GM19035 (cell line): ENCODE data around the gene TLR1.

ENCODE experiments used
- ATAC-seq: cut with Tn5 transposase; IDR thresholded peaks from one replicate; pipeline ENCODE4 v1.9.1; 2021; ENCODE audit not compliant: unreplicated experiment

TLR1 gene, protein sequence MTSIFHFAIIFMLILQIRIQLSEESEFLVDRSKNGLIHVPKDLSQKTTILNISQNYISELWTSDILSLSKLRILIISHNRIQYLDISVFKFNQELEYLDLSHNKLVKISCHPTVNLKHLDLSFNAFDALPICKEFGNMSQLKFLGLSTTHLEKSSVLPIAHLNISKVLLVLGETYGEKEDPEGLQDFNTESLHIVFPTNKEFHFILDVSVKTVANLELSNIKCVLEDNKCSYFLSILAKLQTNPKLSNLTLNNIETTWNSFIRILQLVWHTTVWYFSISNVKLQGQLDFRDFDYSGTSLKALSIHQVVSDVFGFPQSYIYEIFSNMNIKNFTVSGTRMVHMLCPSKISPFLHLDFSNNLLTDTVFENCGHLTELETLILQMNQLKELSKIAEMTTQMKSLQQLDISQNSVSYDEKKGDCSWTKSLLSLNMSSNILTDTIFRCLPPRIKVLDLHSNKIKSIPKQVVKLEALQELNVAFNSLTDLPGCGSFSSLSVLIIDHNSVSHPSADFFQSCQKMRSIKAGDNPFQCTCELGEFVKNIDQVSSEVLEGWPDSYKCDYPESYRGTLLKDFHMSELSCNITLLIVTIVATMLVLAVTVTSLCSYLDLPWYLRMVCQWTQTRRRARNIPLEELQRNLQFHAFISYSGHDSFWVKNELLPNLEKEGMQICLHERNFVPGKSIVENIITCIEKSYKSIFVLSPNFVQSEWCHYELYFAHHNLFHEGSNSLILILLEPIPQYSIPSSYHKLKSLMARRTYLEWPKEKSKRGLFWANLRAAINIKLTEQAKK

DNA sequence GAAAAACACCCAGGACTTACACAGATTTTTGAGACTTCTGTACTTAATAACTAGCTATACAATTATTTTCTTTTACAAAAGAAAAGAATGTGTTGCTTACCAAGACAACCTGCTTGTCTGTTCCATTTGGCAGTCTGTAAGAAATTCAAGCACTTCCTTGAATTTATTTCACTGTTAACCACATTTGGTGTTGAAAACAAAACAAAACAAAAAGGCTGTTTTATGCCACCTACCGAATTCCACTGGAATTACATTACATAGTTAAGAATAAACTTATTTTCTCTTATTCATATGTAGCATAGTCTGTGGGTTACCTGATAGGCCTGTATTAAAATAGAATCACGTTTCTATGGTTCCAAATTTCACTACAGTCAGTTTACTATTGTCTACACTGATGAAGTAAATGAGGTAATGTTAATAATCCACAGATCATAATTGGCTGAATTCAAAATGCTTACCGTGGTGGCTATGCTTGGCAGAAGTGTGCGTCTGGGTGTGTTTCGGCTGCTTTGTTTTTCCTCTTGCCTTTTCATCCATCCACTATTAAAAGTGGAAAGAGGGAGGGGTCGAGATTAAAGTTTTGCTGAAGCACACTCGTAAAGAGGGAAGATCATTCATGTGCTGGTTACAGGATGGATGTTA, at the start of gene TLR1:
TLR1 (minus strand) TSS at position 138 of the 642 bp plus-strand sequence. CDS start 5,960 bp downstream, outside the sequence.
- peak; percentile 35 for ATAC-seq

DNA sequence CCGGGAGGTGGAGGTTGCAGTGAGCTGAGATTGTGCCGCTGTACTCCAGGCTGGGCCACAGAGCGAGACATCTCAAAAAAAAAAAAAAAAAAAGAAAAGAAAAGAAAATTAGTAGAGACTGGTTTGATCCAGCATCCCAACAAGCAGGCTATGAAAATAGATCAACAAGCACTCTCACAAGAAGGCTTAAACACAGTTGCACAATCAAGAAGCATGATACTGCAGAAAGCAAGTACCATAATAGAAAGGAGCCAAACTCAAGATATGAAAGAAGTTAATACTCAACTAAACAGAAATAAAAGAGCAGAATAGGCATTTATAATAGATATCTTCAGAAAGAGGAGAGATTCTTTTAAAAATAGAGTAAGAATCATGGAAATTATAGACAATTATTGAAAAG, 41.4 kb upstream of the TLR1 start:
- ATAC-seq, result no peak

DNA sequence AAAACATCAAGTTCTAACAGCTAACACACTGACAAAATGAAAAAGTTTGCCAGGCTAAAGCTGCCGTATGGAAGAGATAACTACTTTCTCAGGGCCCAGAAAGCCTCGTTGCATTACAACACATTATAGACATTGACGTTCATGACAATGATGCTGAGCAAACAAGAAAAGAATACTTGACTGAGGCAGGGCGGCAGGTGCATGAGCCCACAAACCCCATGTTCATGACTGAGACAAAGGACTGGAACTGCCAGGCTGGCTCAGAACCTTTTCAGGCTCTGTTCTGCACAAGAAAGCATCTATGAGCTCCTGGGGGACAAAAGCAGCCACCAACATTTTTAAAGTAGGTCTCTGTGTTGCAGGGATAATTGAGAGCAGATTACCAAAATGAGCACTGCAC, 38.4 kb upstream of the TLR1 start:
- no peak for ATAC-seq

DNA sequence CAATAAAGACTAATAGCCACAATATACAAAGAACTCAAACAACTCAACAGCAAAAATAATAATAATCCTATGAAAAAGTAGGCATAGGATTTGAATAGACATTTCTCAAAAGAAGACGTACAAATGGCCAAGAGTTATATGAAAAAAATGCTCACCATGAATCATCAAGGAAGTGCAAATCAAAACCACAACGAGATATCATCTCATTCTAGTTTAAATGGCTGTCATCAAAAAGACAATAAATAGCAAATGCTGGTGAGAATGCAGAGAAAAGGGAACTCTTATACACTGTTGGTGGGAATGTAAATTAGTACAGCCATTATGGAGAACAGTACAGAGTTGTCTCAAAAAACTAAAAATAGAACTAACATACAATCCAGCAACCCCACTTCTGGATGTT, 33.3 kb upstream of the TLR1 start:
- ATAC-seq, result no peak

DNA sequence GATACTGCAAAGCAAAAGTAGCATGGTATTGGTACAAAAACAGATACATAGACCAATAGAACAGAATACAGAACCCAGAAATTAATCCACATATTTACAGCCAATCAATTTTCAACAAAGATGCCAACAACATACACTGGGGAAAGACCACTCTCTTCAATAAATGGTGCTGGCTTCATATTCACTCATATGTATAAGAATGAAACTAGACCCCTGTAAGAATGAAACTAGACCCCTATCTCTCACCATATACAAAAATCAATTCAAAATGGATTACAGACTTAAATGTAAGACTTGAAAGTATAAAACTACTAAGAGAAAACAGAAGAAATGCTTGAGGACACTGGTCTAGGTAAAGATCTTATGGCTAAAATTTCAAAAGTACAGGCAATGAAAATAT, 32.7 kb upstream of the TLR1 start:
- no peak for ATAC-seq

DNA sequence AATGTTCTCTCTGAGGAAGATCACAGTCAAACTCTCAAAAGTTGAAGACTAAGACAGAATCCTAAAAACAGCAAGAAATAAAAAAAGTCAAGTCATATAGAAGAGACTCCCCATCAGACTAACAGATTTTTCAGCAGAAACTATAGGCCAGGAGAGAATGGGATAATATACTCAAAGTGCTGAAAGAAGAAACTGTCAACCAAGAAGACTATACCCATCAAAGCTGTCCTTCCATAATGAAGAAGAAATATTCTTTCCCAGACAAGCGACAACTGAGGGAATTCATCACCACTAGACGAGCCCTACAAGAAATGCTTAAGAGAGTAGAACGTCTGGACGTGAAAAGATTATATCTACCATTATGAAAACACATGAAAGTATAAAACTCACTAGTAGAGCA, 30.0 kb upstream of the TLR1 start:
- ATAC-seq, result no peak

DNA sequence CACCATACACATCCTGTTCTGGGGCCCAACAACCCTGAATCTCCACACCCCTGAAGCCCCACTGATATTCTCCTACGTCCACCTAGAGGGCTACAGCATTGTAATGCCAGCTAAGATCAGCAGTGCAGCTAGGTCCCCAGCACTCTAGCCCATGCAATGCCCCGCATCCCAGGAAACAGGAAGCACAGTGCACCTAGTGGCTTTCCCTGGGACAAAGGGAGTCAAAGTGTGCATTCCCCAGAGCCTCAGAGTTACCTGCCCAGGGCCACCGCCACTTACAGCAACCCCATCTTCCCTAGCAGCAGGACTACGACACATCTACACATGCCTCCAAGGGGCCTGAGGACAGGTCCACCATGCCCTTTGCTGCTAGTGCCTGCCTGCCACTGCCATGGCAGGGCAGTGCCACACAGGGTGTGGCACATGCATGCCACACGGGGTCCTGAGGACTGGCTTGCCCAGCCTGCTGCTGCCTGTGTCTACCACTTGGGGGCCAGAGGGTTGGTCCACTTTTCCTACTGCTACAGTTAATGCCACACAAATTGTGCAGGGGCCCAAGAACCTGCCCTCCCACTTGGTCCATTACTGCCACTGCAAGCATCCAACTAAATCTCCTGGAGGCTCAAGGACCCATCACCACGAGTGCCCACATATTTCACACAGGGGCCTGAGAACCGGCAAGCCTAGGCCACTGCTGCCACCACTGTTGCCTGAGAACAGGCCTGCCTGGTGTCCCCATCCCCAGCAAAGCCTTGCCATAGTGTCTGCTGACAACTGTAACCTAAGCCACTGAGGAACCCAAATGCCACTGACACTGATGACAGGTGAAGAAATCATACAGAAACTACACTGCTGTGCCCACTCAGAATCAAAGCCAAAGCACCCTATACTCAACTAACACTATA, 28.3 kb upstream of the TLR1 start:
- no peak for ATAC-seq

DNA sequence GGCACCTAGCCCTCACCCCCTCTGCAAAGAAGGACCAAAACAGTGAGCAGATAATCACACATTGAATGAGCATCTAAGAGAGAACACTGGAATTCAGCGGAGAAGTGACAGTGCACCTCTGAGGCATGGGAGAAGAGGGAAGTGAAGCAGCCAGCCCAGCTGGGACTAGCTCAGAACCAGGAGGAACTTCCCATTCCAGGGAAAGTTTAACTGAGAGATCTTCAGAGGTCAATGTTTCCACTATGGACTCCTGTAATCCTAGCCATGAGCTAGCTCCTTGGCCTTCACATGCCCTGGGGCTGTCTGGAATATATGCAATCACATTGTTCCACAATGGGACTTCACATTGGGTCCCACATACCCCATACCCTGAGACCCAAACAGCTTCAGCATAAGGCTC, 27.6 kb upstream of the TLR1 start:
- ATAC-seq, result no peak

DNA sequence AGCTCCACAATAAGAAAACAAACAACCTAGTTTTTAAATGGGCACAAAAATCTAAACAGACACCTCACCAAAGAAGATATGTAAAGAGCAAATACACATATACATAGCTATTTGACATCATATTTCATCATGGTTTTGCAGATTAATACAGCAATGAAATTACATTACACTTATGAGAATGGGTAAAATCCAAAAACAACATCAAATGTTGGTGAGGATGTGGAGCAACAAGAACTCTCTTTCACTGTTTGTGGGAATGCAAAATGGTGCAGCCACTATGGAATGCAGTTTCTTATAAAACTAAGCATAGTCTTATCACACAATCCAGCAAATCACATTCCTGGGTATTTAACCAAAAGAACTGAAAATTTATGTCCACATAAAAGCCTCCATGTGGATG, 27.1 kb upstream of the TLR1 start:
- ATAC-seq, result no peak

DNA sequence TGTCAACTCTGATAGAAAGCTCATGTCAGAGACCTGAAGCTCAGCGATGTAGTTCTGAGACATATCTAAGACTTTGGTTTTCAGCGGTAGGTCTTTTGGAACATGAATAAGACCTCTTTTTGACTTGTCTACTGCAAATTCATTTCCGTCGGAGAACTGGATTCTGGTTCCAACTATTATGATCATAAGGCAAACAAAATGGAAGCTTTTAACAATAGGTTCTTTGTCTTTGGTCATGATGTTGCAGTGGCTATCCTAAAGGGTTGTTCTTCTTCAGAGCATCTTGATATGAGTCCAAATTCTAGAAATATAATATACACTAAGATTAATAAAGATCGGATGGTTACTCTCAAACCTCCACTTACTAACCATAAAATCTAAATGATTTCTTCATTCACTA, 24.6 kb upstream of the TLR1 start:
- no peak for ATAC-seq

DNA sequence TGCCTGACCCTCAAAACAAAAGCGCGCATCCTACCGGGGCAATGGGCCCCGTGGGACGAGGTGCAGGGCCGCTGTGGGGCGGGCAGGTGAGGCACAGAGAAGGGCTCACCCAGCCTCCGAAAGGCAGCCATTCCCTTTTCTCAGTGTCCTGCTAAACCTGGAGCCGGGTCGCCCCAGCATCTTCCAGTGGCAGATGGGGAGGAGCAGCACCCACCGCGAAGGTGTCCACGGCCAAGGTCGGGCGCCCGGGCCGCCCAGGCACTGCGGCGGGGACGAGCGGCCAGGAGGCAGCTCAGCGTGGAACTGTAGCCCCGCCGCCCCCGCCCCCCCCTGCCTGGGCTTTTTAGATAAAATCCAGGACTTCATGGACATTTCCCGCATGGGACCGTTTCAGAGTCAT, 19.2 kb upstream of the TLR1 start:
- no peak for ATAC-seq

DNA sequence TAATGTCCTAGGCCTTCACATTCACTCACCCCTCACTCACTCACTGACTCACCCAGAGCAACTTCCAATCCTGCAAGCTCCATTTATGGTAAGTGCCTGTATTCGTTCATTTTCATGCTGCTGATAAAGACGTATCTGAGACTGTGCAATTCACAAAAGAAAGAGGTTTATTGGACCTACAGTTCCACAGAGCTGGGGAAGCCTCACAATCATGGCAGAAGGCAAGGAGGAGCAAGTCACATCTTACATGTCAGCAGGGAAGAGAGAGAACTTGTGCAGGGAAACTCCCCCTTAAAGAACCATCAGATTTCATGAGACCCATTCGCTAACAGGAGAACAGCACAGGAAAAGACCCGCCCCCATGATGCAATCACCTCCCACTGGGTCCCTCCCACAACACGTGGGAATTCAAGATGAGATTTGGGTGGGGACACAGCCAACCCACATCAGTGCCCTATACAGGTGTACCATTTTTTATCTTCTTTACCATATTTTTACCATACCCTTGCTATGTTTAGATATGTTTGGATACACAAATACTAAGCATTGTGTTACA, 18.2 kb upstream of the TLR1 start:
- no peak for ATAC-seq

DNA sequence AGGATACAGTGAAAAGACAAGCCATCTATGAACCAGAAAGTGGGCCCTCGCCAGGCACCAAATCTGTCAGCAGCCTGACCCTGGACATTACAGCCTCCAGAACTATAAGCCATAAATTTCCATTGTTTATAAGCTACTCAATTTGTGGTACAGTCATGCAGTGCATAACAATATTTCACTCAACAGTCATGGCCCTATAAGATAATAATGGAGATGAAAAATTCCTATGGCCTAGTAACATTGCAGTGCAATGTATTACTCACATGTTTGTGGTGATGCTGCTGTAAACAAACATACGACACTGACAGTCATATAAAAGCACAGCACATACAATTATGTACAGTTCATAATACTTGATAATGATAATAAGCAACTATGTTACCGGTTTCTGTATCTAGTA, 17.1 kb upstream of the TLR1 start:
- ATAC-seq, result no peak

DNA sequence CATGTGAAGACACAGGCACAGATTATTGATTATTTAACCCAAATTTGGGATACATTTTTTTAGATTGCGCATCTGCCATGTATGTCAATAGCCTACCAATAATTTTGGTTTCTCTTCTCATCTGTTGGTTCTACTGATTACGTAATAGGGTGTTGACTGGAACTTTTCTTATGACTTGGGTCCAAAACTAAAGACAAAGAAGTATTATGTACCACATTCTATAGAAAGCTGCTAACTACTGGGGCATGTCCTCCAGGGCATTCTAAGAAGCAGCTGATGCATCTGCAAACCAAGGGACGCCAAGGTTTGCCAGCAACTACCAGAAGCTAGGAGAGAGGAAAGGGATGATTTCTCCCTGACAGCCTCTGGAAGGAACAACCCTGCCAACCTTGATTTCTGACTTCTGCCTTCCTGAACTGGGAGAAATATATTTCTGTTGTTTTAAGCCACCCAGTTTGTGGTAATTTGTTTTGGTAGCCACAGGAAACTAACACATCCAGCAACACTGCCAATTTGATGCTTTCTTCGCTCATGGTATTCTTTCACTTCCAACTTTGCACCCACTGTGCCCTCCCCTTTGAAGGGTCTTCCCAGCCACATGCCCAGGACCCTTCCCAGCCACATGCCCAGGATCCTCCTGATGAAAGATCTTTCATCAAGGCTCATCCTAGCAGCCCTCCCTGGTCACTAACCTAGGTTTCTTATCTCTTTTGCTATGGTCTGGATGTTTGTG, 15.9 kb upstream of the TLR1 start:
- ATAC-seq, result peak; percentile 49

DNA sequence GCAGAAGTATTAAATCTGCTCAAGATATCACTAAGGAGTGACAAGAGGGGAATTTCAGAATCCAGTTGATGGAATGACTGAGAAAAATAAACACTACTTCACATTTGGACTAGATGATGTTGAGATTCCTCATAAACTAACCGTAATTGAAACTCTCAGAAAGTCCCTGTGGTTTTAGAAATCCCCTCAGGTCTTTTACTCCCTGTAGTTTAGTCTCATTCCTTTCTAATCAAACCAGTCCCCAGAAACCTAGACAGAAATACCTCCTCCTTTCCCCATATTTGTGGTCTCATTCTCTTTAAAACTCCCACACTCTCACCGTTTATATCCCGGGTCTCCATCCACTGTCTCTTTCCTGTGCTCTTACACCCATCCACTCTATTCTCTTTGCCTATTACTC, 15.0 kb upstream of the TLR1 start:
- no peak for ATAC-seq

DNA sequence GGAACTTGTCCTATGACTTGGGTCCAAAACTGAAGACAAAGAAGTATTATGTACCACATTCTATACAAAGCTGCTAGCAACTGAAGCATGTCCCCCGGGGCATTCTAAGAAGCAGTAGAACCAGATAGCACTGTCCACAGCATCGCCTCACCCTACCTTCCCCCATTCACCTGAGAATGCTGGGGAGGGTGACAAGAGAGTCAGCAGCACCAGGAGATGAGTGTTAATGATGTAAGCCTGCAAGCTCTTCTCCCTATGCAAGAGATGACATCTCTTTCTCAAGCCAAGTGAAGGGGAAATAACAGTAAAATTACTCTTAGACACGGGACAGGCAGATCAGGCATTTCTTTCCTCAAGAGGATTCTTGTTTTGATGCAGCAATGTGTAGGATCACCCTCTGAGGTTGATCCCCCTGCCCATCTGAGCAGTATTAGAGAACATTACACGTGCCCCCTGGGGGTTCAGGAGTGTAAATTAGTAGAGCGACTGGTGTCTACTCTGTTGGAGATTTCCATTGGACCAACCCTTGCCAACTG, 13.9 kb upstream of the TLR1 start:
- ATAC-seq, result no peak

DNA sequence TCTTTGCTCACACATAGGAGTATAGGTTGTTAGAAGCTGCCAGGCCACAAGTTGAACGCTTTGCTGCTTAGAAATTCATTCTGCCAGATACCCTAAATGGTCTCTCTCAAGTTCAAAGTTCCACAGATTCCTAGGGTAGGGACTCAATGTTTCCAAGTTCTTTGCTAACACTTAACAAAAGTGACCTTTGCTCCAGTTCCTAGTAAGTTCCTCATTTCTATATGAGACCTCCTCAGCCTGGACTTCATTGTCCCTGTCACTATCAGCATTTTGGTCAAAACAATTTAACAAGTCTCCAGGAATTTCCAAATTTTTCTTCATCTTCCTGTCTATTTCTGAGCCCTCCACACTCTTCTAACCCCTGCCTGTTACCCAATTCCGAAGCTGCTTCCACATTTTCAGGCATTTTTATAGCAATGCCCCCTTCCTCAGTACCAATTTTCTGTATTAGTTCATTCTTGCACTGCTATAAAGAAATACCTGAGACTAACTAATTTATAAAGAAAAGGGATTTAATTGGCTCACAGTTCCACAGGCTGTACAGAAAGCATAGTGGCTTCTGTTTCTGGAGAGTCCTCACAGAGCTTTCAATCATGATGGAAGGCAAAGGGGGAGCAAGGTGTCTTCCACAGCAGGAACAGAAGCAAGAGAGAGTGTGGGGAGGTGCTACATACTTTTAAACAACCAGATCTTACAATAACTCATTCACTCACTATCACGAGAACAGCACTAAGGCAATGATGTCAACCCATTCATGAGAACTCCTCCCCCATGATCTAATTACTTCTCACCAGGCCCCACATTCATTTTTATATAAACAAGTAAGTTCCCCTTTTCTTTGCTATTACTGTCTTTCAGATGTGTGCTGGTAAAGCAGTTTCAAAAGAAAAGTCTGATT, 11.5 kb upstream of the TLR1 start:
- no peak for ATAC-seq

DNA sequence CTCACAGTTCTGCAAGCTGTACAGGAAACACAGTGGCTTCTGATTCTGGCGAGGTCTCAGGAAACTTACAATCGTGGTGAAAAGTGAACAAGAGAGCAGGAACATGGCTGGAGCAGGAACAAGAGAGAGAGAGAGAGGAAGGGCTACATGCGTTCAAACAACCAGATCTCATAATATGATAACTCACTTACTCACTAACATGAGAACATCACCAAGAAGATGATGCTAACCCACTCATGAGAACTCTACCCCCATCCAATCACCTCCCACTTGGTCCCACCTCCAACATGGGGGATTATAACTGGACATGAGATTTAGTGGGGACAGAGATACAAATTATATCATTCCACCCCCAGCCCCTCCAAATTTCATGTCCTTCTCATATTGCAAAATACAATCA, 9.8 kb upstream of the TLR1 start:
- no peak for ATAC-seq

DNA sequence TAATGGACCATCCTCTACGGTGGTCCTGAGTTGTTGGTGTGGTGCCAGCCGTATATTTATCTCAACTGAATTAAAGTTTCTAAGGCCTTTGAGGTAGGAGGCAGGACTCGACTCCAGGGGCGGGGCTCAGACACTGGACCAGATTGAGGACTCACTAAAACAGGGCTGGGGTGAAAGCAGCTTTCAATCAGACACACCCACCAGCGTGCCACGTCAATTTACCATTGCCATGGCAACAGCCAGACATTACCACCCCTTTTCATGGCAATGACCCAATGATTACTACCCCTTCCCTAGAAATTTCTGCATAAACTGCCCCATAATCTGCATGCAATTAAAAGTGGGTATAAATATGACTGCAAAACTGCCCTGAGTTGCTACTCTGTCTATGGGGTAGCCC, 6.7 kb upstream of the TLR1 start:
- no peak for ATAC-seq
